Endodermal cell (in vitro differentiated cells): ENCODE data around the gene RALA. TPM values are rescaled to one million over a fixed set of nuclear protein-coding genes. Genes with fewer than 3 reads are reported as not detected.

Experiments
- DNase-seq: peaks from one replicate; pipeline ENCODE4 v3.0.0-alpha.2; 2017
- H3K27ac ChIP-seq: 2 replicates; pipeline ENCODE4 v1.5.1; 2013; ENCODE audit warnings: mild to moderate bottlenecking, low read depth, low read length, moderate library complexity
- H3K27me3 ChIP-seq: 2 replicates; pipeline ENCODE4 v1.6.1; 2013; ENCODE audit warnings: mild to moderate bottlenecking, low read length, moderate library complexity; ENCODE audit not compliant: insufficient read depth, control insufficient read depth, poor library complexity, severe bottlenecking
- H3K36me3 ChIP-seq: 2 replicates; pipeline ENCODE4 v1.7.0; 2013; ENCODE audit warnings: mild to moderate bottlenecking, low read length, moderate library complexity; ENCODE audit not compliant: control insufficient read depth, insufficient read depth
- H3K4me1 ChIP-seq: one replicate; pipeline ENCODE4 v1.7.0; 2013; ENCODE audit warnings: low read length; ENCODE audit not compliant: control insufficient read depth, insufficient read depth
- H3K4me3 ChIP-seq: 2 replicates; pipeline ENCODE4 v1.5.1; 2013; ENCODE audit warnings: mild to moderate bottlenecking, low read length, moderate library complexity
- H3K9ac ChIP-seq: 2 replicates; pipeline ENCODE4 v1.6.1; 2013; ENCODE audit warnings: mild to moderate bottlenecking, low read length, moderate library complexity; ENCODE audit not compliant: poor library complexity, severe bottlenecking; ENCODE audit errors: extremely low read depth
- H3K9me3 ChIP-seq: 2 replicates; pipeline ENCODE4 v1.6.1; 2013; ENCODE audit warnings: mild to moderate bottlenecking, low read length, moderate library complexity; ENCODE audit not compliant: control insufficient read depth
- H3K27ac Mint-ChIP-seq: 2 replicates; pipeline ENCODE4 v1.8.0; 2020; ENCODE audit warnings: mixed read lengths
- H3K27me3 Mint-ChIP-seq: 2 replicates; pipeline ENCODE4 v1.8.0; 2021; ENCODE audit warnings: mild to moderate bottlenecking, mixed read lengths; ENCODE audit not compliant: insufficient read depth
- H3K36me3 Mint-ChIP-seq: 2 replicates; pipeline ENCODE4 v1.8.0; 2020; ENCODE audit warnings: low read depth, mixed read lengths
- H3K4me1 Mint-ChIP-seq: 2 replicates; pipeline ENCODE4 v1.8.0; 2020; ENCODE audit warnings: mixed read lengths
- H3K4me3 Mint-ChIP-seq: 2 replicates; pipeline ENCODE4 v1.8.0; 2020; ENCODE audit warnings: mild to moderate bottlenecking, moderate library complexity, mixed read lengths
- H3K9me3 Mint-ChIP-seq: 2 replicates; pipeline ENCODE4 v1.8.0; 2020; ENCODE audit warnings: mild to moderate bottlenecking, mixed read lengths
- CTCF ChIP-seq: fragments of 200-600 bp; sonication (generic); conservative IDR thresholded peaks from 2 replicates; pipeline ENCODE4 v1.5.0; 2021; ENCODE audit warnings: antibody characterized with exemption, mild to moderate bottlenecking
- WGBS, 2 experiments: methylation state at CpG; one replicate each; pipeline versions ENCODE4 v1.1.5 to v1.1.7; 2013; ENCODE audit warnings: missing lambda C conversion rate in 2 of 2, mixed read lengths in 1 of 2; ENCODE audit not compliant: insufficient coverage in 1 of 2, insufficient read length in 1 of 2; 5-methylcytosine and 5-hydroxymethylcytosine counted together
- total RNA-seq, 2 donors: library from RNA; stranded (reverse); fragmentation: NEBNext Ultra II Directional in 1 of 2; extraction: Animal tissue kit (Norgen Biotek cat#: 25700) in 1 of 2; gene quantifications; 2 replicates in 1 of 2; 3 replicates in 1 of 2; pipeline ENCODE4 v1.2.1, GENCODE V29; 2021

RALA gene
- total RNA-seq, 2 donors from 2014 or later, result 43.9 to 46.4 TPM

- peaks cover 64% of the 10 kb centered on the region for H3K36me3 ChIP-seq
- TF ChIP-seq CTCF, result no peak
- no peak overlapping the region for H3K4me3 Mint-ChIP-seq
- no peaks in the 10 kb centered on the region for H3K27me3 ChIP-seq
- H3K9ac ChIP-seq, result no peak overlapping the region
- H3K27me3 Mint-ChIP-seq, result no peaks in the 10 kb centered on the region
- no peaks in the 10 kb centered on the region for H3K9me3 Mint-ChIP-seq
- H3K9me3 ChIP-seq, result no peaks in the 10 kb centered on the region
- WGBS, 2 experiments, result 90 to 97% methylated on average over 2 to 3 of the region's 4 CpGs
- no peak overlapping the region for H3K27ac ChIP-seq
- no peak overlapping the region for H3K27ac Mint-ChIP-seq
- peaks cover 2% of the 10 kb centered on the region for H3K4me1 Mint-ChIP-seq
- no peak overlapping the region for H3K4me3 ChIP-seq
- no peaks in the 10 kb centered on the region for H3K4me1 ChIP-seq
- peaks cover 57% of the 10 kb centered on the region for H3K36me3 Mint-ChIP-seq
- no peak for DNase-seq
These were observed 78.8 kb downstream of the RALA start for GRCh38 chr7:39702133-39702532.

GRCh38 chr7:39703144-39703543, 79.8 kb downstream of the RALA start:
- no peak overlapping the region for H3K4me3 Mint-ChIP-seq
- 95 to 96% methylated on average over 3 to 5 of the region's 5 CpGs for WGBS, 2 experiments

GRCh38 chr7:39709029-39709428, 85.7 kb downstream of the RALA start:
- H3K36me3 Mint-ChIP-seq, result peaks cover 15% of the 10 kb centered on the region
- no peaks in the 10 kb centered on the region for H3K27me3 Mint-ChIP-seq
- TF ChIP-seq CTCF, result peak; percentile 31
- H3K27ac Mint-ChIP-seq, result no peak overlapping the region
- Histone ChIP-seq H3K9ac (no peak overlapping the region), H3K27ac (no peak overlapping the region), H3K27me3 (no peaks in the 10 kb centered on the region), H3K9me3 (peaks cover 11% of the 10 kb centered on the region), H3K4me1 (no peaks in the 10 kb centered on the region), H3K36me3 (peaks cover 33% of the 10 kb centered on the region), H3K4me3 (no peak overlapping the region)
- no peaks in the 10 kb centered on the region for H3K4me1 Mint-ChIP-seq
- WGBS, 2 experiments, result 98% methylated on average over 5 of the region's 5 CpGs
- H3K9me3 Mint-ChIP-seq, result peaks cover 20% of the 10 kb centered on the region
- no peak for DNase-seq
- H3K4me3 Mint-ChIP-seq, result no peak overlapping the region

More at GRCh38 chr7:39703144-39703543, 79.8 kb downstream of the RALA start:
- no peak overlapping the region for H3K4me3 ChIP-seq
- DNase-seq, result no peak
- Mint-ChIP-seq H3K4me1 (no peaks in the 10 kb centered on the region), H3K27ac (no peak overlapping the region), H3K36me3 (peaks cover 51% of the 10 kb centered on the region), H3K9me3 (no peaks in the 10 kb centered on the region), H3K27me3 (no peaks in the 10 kb centered on the region)
- peaks cover 60% of the 10 kb centered on the region for H3K36me3 ChIP-seq
- no peaks in the 10 kb centered on the region for H3K4me1 ChIP-seq
- TF ChIP-seq CTCF, result peak; percentile 64
- H3K9ac ChIP-seq, result no peak overlapping the region
- no peak overlapping the region for H3K27ac ChIP-seq
- H3K27me3 ChIP-seq, result no peaks in the 10 kb centered on the region
- no peaks in the 10 kb centered on the region for H3K9me3 ChIP-seq
